HepG2 (cell line): Measurements from ENCODE around the gene EIF3B. TPM values are rescaled to one million over a fixed set of nuclear protein-coding genes. Genes with fewer than 3 reads are reported as not detected.

Experiments
- ATAC-seq: fragments of 200-7000 bp; cut with Tn5 transposase; 3 replicates; pipeline ENCODE4 v1.9.1; 2020; ENCODE audit warnings: mild to moderate bottlenecking, moderate library complexity
- BruUV-seq: library from RNA; stranded (reverse); fragments of 400-500 nt; replicated peaks from 2 replicates; lab custom pipeline; 2021; lab: Mats Ljungman, UMichigan
- CTCF ChIA-PET: fragments of 300-600 bp; formaldehyde crosslinking; extraction: SDS; loops from one replicate; lab custom pipeline; 2021; ENCODE audit warnings: low total read pairs, inconsistent platforms, low intra/inter-chr PET ratio; lab: Yijun Ruan, JAX
- POLR2A ChIA-PET: fragments of 350-600 bp; sonication (Branson Sonifier 250); formaldehyde crosslinking; loops from one replicate; lab custom pipeline; 2020; ENCODE audit warnings: antibody characterized with exemption, inconsistent platforms; lab: Yijun Ruan, JAX
- DNase-seq: peaks from one replicate; pipeline ENCODE4 v3.0.0-alpha.2; 2015; ENCODE audit warnings: low spot score
- FAIRE-seq: peaks from 3 replicates; lab custom pipeline; 2011; peaks lifted over from hg19 to GRCh38; lab: Jason Lieb, UNC
- H2AFZ ChIP-seq: one replicate; pipeline ENCODE4 v1.6.1; 2011; ENCODE audit warnings: low read length, inconsistent platforms
- H3K27ac ChIP-seq: fragments of 300-600 bp; 3 replicates; pipeline ENCODE4 v1.8.0; 2011; ENCODE audit warnings: mixed run types, mild to moderate bottlenecking, mixed read lengths, low read length, inconsistent platforms; ENCODE audit not compliant: insufficient read depth; ENCODE audit errors: extremely low read length
- H3K27me3 ChIP-seq, 2 experiments: fragments of 200-600 bp in 1 of 2; 2 replicates in 1 of 2; 3 replicates in 1 of 2; pipeline versions ENCODE4 v1.6.0 to v1.8.0; 2011; ENCODE audit warnings: low read length in 2 of 2, mild to moderate bottlenecking in 2 of 2, moderate library complexity in 2 of 2, inconsistent platforms in 1 of 2; ENCODE audit not compliant: insufficient read depth in 2 of 2, control insufficient read depth in 1 of 2
- H3K36me3 ChIP-seq, 2 experiments: fragments of 200-600 bp in 1 of 2; replicated peaks in 1 of 2; 2 replicates in 1 of 2; 3 replicates in 1 of 2; pipeline versions ENCODE4 v1.5.1 to v1.8.0; 2011; ENCODE audit warnings: low read length in 2 of 2, inconsistent platforms in 1 of 2; ENCODE audit not compliant: insufficient read depth in 2 of 2, control insufficient read depth in 1 of 2
- H3K4me1 ChIP-seq: 2 replicates; pipeline ENCODE4 v1.5.1; 2012; ENCODE audit warnings: low read length, inconsistent platforms; ENCODE audit not compliant: insufficient read depth
- H3K4me2 ChIP-seq: 2 replicates; pipeline ENCODE4 v1.6.0; 2011; ENCODE audit warnings: low read depth, low read length, inconsistent platforms
- H3K4me3 ChIP-seq, 3 experiments: fragments of 200-600 bp in 1 of 3; sonication (generic), shearing (Covaris generic) in 1 of 3; replicated peaks in 1 of 3; 2 replicates each; pipeline ENCODE4 v1.5.1; 2011 to 2016; ENCODE audit warnings: low read length in 3 of 3, inconsistent platforms in 2 of 3, low read depth in 2 of 3, mild to moderate bottlenecking in 2 of 3, control low read depth in 1 of 3, mixed read lengths in 1 of 3; ENCODE audit not compliant: insufficient read depth in 1 of 3
- H3K79me2 ChIP-seq: one replicate; pipeline ENCODE4 v1.6.1; 2011; ENCODE audit warnings: low read length, inconsistent platforms; ENCODE audit not compliant: insufficient read depth
- H3K9ac ChIP-seq: 2 replicates; pipeline ENCODE4 v1.6.0; 2011; ENCODE audit warnings: mild to moderate bottlenecking, low read depth, low read length, inconsistent platforms; ENCODE audit not compliant: insufficient read depth
- H3K9me3 ChIP-seq: 2 replicates; pipeline ENCODE4 v1.5.1; 2012; ENCODE audit warnings: mild to moderate bottlenecking, low read length
- H4K20me1 ChIP-seq: 2 replicates; pipeline ENCODE4 v1.6.0; 2011; ENCODE audit warnings: inconsistent platforms, mild to moderate bottlenecking, low read length, moderate library complexity; ENCODE audit not compliant: insufficient read depth
- AGO1 ChIP-seq: fragments of 200-400 bp; formaldehyde crosslinking; IDR thresholded peaks from 2 replicates; pipeline ENCODE4 v1.6.1; 2017; ENCODE audit warnings: mild to moderate bottlenecking, low read depth, low read length, moderate library complexity; ENCODE audit not compliant: poor library complexity, severe bottlenecking
- AGO2 ChIP-seq: fragments of 200-400 bp; formaldehyde crosslinking; optimal IDR thresholded peaks from 2 replicates; pipeline ENCODE3; 2017; ENCODE audit warnings: mild to moderate bottlenecking, low read depth, low read length, moderate library complexity
- HNF4G ChIP-seq, 2 experiments: sonication (generic) in 1 of 2; formaldehyde crosslinking in 1 of 2; IDR thresholded peaks; 2 replicates each; pipeline versions ENCODE4 v1.4.0 to v1.6.1; 2011 to 2020; ENCODE audit warnings: borderline replicate concordance in 2 of 2, low read depth in 2 of 2, mild to moderate bottlenecking in 2 of 2, low read length in 1 of 2, missing genetic modification reagents in 1 of 2, moderate library complexity in 1 of 2
- JARID2 ChIP-seq: sonication (generic); formaldehyde crosslinking; IDR thresholded peaks from 2 replicates; pipeline ENCODE4 v1.8.1; 2023; ENCODE audit warnings: missing genetic modification reagents, inconsistent platforms; ENCODE audit not compliant: insufficient replicate concordance
- JUN ChIP-seq: sonication (generic); formaldehyde crosslinking; IDR thresholded peaks from 2 replicates; pipeline ENCODE4 v1.4.0; 2020; ENCODE audit warnings: mild to moderate bottlenecking, missing genetic modification reagents
- RBM39 ChIP-seq: fragments of 200-400 bp; formaldehyde crosslinking; IDR thresholded peaks from one replicate; pipeline ENCODE4 v1.6.1; 2018; ENCODE audit warnings: antibody characterized with exemption, mild to moderate bottlenecking, low read depth, low read length; ENCODE audit not compliant: poor library complexity, severe bottlenecking
- SAFB2 ChIP-seq: sonication (generic); formaldehyde crosslinking; IDR thresholded peaks from 2 replicates; pipeline ENCODE4 v1.5.1; 2020; ENCODE audit warnings: missing genetic modification reagents, low read depth, mild to moderate bottlenecking, borderline replicate concordance
- ZKSCAN5 ChIP-seq: sonication (generic); formaldehyde crosslinking; IDR thresholded peaks from 2 replicates; pipeline ENCODE4 v1.5.1; 2020; ENCODE audit warnings: mild to moderate bottlenecking, missing genetic modification reagents
- ZNF263 ChIP-seq: sonication (generic); formaldehyde crosslinking; IDR thresholded peaks from 2 replicates; pipeline ENCODE4 v1.4.0; 2020; ENCODE audit warnings: missing genetic modification reagents
- ZNF614 ChIP-seq: IDR thresholded peaks from 2 replicates; pipeline ENCODE4 v1.6.1; 2018; ENCODE audit warnings: missing biosample characterization, missing genetic modification reagents, inconsistent platforms, borderline replicate concordance
- WGBS: methylation state at CpG from one replicate; pipeline ENCODE4 v1.1.6; 2017; ENCODE audit warnings: low lambda C conversion rate; 5-methylcytosine and 5-hydroxymethylcytosine counted together
- in situ Hi-C: cut with HindIII; loops from 2 replicates; pipeline ENCODE4 v1.10.0; 2017; ENCODE audit warnings: low pct_unique_long_range_greater_than_20kb; ENCODE audit not compliant: extremely low pct_ligation_motif_present
- intact Hi-C: fragments of 100-400 bp; cut with micrococcal nuclease; formaldehyde crosslinking; loops from one replicate; pipeline ENCODE4 v1.10.0; 2022; ENCODE audit not compliant: unreplicated experiment
- polyA plus RNA-seq, 8 experiments: library from polyadenylated mRNA; depleted of rRNA in 3 of 8; stranded (reverse) in 7 of 8; unstranded in 1 of 8; fragments of >200 nt; fragmentation: Illumina TruSeq in 4 of 8; extraction: Trizol in 4 of 8; gene quantifications; 2 replicates each; pipeline versions ENCODE4 v1.2.1 to v1.2.3, GENCODE V29; 2011 to 2016; ENCODE audit warnings: low read depth in 4 of 8, missing spikeins in 1 of 8, mixed read lengths in 1 of 8; ENCODE audit not compliant: insufficient read depth in 1 of 8
- total RNA-seq, 5 experiments: library from RNA; depleted of rRNA; stranded (reverse); fragments of >200 nt; fragmentation: Illumina TruSeq; extraction: Trizol; gene quantifications; 2 replicates each; pipeline ENCODE4 v1.2.3, GENCODE V29; 2016; ENCODE audit warnings: low read depth in 1 of 5
- TF ChIP-seq, protein P1 (sequence below): sonication (generic); formaldehyde crosslinking; IDR thresholded peaks from 2 replicates; pipeline ENCODE4 v1.4.0; 2020; ENCODE audit warnings: mild to moderate bottlenecking, missing genetic modification reagents

Gene EIF3B
- total and polyA plus RNA-seq, 2 of the 13 experiments (the other 11 are each of a cell fraction or from before 2014, with no cell fraction given), result 92.2 to 241 TPM

DNA sequence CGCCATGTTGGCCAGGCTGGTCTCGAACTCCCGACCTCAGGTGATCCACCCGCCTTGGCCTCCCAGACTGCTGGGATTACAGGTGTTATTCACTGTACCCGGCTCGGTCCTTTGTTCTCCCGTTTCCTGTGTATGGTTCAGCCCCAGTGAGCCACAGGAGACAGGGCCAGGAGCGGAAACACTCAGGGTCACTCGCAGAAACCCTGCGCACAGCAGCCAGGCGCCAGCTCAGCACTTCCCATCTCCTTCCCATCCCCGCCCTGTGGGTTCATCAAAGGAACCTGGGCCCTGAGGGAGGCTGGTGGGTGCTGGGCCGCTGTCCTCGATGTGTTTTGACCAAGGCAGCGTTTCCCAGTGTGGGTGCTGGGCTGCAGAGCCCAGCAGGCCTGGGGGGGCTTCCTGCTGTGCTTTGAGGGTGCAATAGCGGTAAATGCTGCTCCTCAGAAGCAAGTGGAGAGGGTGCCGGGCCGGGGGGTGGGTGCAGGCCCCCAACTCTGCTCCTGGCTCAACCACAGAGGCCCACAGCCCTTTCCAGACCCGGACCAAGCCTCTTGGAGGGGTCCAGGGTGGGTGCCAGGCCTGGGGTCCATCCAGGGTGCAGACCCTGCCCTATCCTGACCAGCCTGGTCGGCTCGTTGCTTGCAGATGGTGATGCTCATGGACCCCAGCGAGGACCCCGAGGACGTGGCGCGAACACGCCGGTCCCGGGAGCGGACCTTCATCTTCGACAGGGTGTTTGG is 33.4 kb downstream of the EIF3B start:
- DNase-seq (no peak), ATAC-seq (no peak), FAIRE-seq (no peak)
- no TSS peak for BruUV-seq
- H3K4me3 ChIP-seq, result no peak overlapping the region
- no peaks in the 10 kb centered on the region for H3K9me3 ChIP-seq
- 0 out of 5 replicates have a peak, but pooled peaks cover 0 to 4% of the 10 kb centered on the region in 2 experiments for H3K36me3 ChIP-seq
- TF ChIP-seq JARID2 (CRISPR knock-in tag), result no peak
- peak; percentile 51 for TF ChIP-seq AGO2
- no peak for TF ChIP-seq HNF4G (IDR thresholded peaks at IDR 0.05; ENCODE audit: borderline replicate concordance, low read depth, low read length)
- TF ChIP-seq HNF4G (CRISPR knock-in tag; IDR thresholded peaks at IDR 0.05; ENCODE audit: borderline replicate concordance, low read depth), result no peak
- TF ChIP-seq ZKSCAN5 (CRISPR knock-in tag), result no peak
- no peak overlapping the region for H3K4me2 ChIP-seq
- H3K27ac ChIP-seq, result no peak overlapping the region
- H4K20me1 ChIP-seq, result no peaks in the 10 kb centered on the region
- POLR2A ChIA-PET, result no interaction called here
- WGBS, result 95% methylated on average over 24 of the region's 31 CpGs
- H3K9ac ChIP-seq, result no peak overlapping the region
- peaks cover 40% of the 10 kb centered on the region for H3K4me1 ChIP-seq
- no peaks in the 10 kb centered on the region for H3K79me2 ChIP-seq
- no peak overlapping the region for H2AFZ ChIP-seq
- no peaks in the 10 kb centered on the region for H3K27me3 ChIP-seq
- in situ Hi-C loops, result loop anchor here (10.0 kb wide), 1 partner anchor 47 kb away; no protein-coding TSS in a partner anchor
- intact Hi-C loops, result no loop called here
- CTCF ChIA-PET, result no interaction called here

DNA sequence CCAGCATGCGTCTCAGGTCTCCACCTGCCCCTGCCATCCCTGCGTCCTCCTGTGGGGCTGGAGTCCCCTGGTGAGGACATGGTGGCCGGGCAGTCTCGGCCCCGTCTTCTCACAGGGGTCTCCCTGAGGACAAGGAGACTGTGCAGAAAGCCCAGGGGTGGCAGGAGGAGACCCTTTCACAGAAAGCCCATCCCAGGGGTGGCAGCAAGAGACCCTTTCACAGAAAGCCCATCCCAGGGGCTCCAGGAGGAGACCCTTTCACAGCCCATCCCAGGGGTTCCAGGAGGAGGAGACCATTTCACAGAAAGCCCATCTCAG is 34.0 kb downstream of the EIF3B start:
- intact Hi-C loops, result no loop called here
- Histone ChIP-seq H4K20me1 (no peaks in the 10 kb centered on the region), H3K27ac (no peak overlapping the region), H3K27me3 (no peaks in the 10 kb centered on the region), H3K9me3 (no peaks in the 10 kb centered on the region), H3K4me1 (peaks cover 45% of the 10 kb centered on the region), H2AFZ (no peak overlapping the region), H3K9ac (no peak overlapping the region), H3K79me2 (no peaks in the 10 kb centered on the region), H3K36me3 (no peaks in the 10 kb centered on the region), H3K4me3 (no peak overlapping the region), H3K4me2 (no peak overlapping the region)
- in situ Hi-C loops, result loop anchor here (10.0 kb wide), 1 partner anchor 46 kb away; no protein-coding TSS in a partner anchor
- ChIA-PET CTCF (no interaction called here), POLR2A (no interaction called here)
- FAIRE-seq (no peak), DNase-seq (no peak), ATAC-seq (no peak)
- BruUV-seq, result no TSS peak
- WGBS, result 96% methylated on average over 4 of the region's 5 CpGs
- TF ChIP-seq RBM39 (no peak), AGO1 (no peak), ZNF263 (CRISPR knock-in tag) (no peak), ZNF614 (no peak), JARID2 (CRISPR knock-in tag) (no peak), SAFB2 (CRISPR knock-in tag) (no peak), JUN (CRISPR knock-in tag) (no peak)
- TF ChIP-seq, protein P1, sequence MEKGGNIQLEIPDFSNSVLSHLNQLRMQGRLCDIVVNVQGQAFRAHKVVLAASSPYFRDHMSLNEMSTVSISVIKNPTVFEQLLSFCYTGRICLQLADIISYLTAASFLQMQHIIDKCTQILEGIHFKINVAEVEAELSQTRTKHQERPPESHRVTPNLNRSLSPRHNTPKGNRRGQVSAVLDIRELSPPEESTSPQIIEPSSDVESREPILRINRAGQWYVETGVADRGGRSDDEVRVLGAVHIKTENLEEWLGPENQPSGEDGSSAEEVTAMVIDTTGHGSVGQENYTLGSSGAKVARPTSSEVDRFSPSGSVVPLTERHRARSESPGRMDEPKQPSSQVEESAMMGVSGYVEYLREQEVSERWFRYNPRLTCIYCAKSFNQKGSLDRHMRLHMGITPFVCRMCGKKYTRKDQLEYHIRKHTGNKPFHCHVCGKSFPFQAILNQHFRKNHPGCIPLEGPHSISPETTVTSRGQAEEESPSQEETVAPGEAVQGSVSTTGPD (CRISPR knock-in tag), result no peak
